ENCODE measurements around the gene ITGBL1. TPM values are rescaled to one million over a fixed set of nuclear protein-coding genes. Genes with fewer than 3 reads are reported as not detected.

ITGBL1 gene
- total RNA-seq, 1 donor from 2014 or later, result 2.0 TPM

- no peak for FAIRE-seq
- no peak for DNase-seq (ENCODE audit: low spot score in 2 of 2)
Measured at GRCh38 chr13:101554420-101555125, 102.1 kb downstream of the ITGBL1 start.

GRCh38 chr13:101555610-101556009 is 103.1 kb downstream of the ITGBL1 start:
- DNase-seq (ENCODE audit: low spot score in 2 of 2) (no peak), FAIRE-seq (no peak)

GRCh38 chr13:101556676-101557123 is 104.2 kb downstream of the ITGBL1 start:
- DNase-seq (ENCODE audit: low spot score in 2 of 2), result no peak
- no peak for FAIRE-seq

- FAIRE-seq, result no peak
- DNase-seq (ENCODE audit: low spot score in 2 of 2), result no peak
Measured at GRCh38 chr13:101565317-101565716, 112.8 kb downstream of the ITGBL1 start.

- DNase-seq (ENCODE audit: low spot score in 2 of 2), result no peak
- no peak for FAIRE-seq
Measured at GRCh38 chr13:101567841-101568240, 115.4 kb downstream of the ITGBL1 start.

GRCh38 chr13:101569807-101570206 is 117.3 kb downstream of the ITGBL1 start:
- DNase-seq (ENCODE audit: low spot score in 2 of 2) (no peak), FAIRE-seq (no peak)

- no peak for DNase-seq (ENCODE audit: low spot score in 2 of 2)
- no peak for FAIRE-seq
Measured at GRCh38 chr13:101570410-101570809, 117.9 kb downstream of the ITGBL1 start.

- no peak for DNase-seq (ENCODE audit: low spot score in 2 of 2)
- no peak for FAIRE-seq
Measured at GRCh38 chr13:101572456-101572855, 120.0 kb downstream of the ITGBL1 start.

- DNase-seq (ENCODE audit: low spot score in 2 of 2) (no peak), FAIRE-seq (no peak)
Measured at GRCh38 chr13:101575581-101575980, 123.1 kb downstream of the ITGBL1 start.

GRCh38 chr13:101576455-101576854 is 124.0 kb downstream of the ITGBL1 start:
- FAIRE-seq, result no peak
- DNase-seq (ENCODE audit: low spot score in 2 of 2), result no peak

GRCh38 chr13:101576977-101577376 is 124.5 kb downstream of the ITGBL1 start:
- no peak for FAIRE-seq
- DNase-seq (ENCODE audit: low spot score in 2 of 2), result no peak

- no peak for FAIRE-seq
- DNase-seq (ENCODE audit: low spot score in 2 of 2), result no peak
Measured at GRCh38 chr13:101579281-101579802, 126.9 kb downstream of the ITGBL1 start.

- DNase-seq (ENCODE audit: low spot score in 2 of 2), result no peak
- FAIRE-seq, result no peak
Measured at GRCh38 chr13:101584331-101584730, 131.9 kb downstream of the ITGBL1 start.

GRCh38 chr13:101590479-101590878 is 138.0 kb downstream of the ITGBL1 start:
- no peak for DNase-seq (ENCODE audit: low spot score in 2 of 2)
- FAIRE-seq, result no peak

GRCh38 chr13:101594936-101595335 is 142.5 kb downstream of the ITGBL1 start:
- no peak for FAIRE-seq
- no peak for DNase-seq (ENCODE audit: low spot score in 2 of 2)

- DNase-seq (ENCODE audit: low spot score in 2 of 2) (no peak), FAIRE-seq (no peak)
Measured at GRCh38 chr13:101596803-101597202, 144.3 kb downstream of the ITGBL1 start.

- no peak for DNase-seq (ENCODE audit: low spot score in 2 of 2)
- no peak for FAIRE-seq
Measured at GRCh38 chr13:101611491-101612475, 159.3 kb downstream of the ITGBL1 start.

GRCh38 chr13:101612735-101613134 is 160.3 kb downstream of the ITGBL1 start:
- DNase-seq (ENCODE audit: low spot score in 2 of 2) (no peak), FAIRE-seq (no peak)

GRCh38 chr13:101614491-101614890 is 162.0 kb downstream of the ITGBL1 start:
- DNase-seq (ENCODE audit: low spot score in 2 of 2) (no peak), FAIRE-seq (no peak)

- no peak for DNase-seq (ENCODE audit: low spot score in 2 of 2)
- no peak for FAIRE-seq
Measured at GRCh38 chr13:101618440-101619187, 166.1 kb downstream of the ITGBL1 start.
